A549 (cell line): ENCODE data around the gene KPNA2.

Experiments
- CTCF ChIP-seq: fragments of >200 bp; sonication (Bioruptor Twin); formaldehyde crosslinking; IDR thresholded peaks from 3 replicates; pipeline ENCODE4 v1.5.1; 2016
- ESRRA ChIP-seq: fragments of 150-350 bp; IDR thresholded peaks from 2 replicates; pipeline ENCODE4 v1.6.1; 2014; ENCODE audit warnings: mild to moderate bottlenecking, low read length, borderline replicate concordance
- MAZ ChIP-seq: fragments of 150-350 bp; IDR thresholded peaks from 2 replicates; pipeline ENCODE4 v1.6.1; 2014; ENCODE audit warnings: antibody characterized with exemption, low read depth, low read length, borderline replicate concordance
- PHF8 ChIP-seq: fragments of 200-600 bp; sonication (generic); IDR thresholded peaks from 2 replicates; pipeline ENCODE4 v1.6.1; 2016; ENCODE audit warnings: low read depth, mild to moderate bottlenecking, antibody characterized with exemption, moderate library complexity, borderline replicate concordance
- POLR2A ChIP-seq: IDR thresholded peaks from 2 replicates; pipeline ENCODE4 v1.6.1; 2012; ENCODE audit warnings: mild to moderate bottlenecking, low read length
- RARB ChIP-seq: fragments of 250-450 bp; sonication (Bioruptor Pico); IDR thresholded peaks from 2 replicates; pipeline ENCODE4 v1.8.0; 2021; ENCODE audit warnings: mild to moderate bottlenecking, moderate library complexity
- SMC3 ChIP-seq: fragments of >200 bp; sonication (Bioruptor Twin); formaldehyde crosslinking; IDR thresholded peaks from 3 replicates; pipeline ENCODE4 v1.6.1; 2018; ENCODE audit warnings: inconsistent platforms

- TF ChIP-seq MAZ = no peak
- TF ChIP-seq RARB (CRISPR knock-in tag) = no peak
- TF ChIP-seq CTCF = no peak
- TF ChIP-seq PHF8 = no peak
- TF ChIP-seq POLR2A = no peak
- TF ChIP-seq ESRRA = no peak
- no peak for TF ChIP-seq SMC3
Measured at GRCh38 chr17:68029512-68030215, 5.9 kb upstream of the KPNA2 start.
